Measurements from ENCODE around the gene DNAJB13. TPM values are rescaled to one million over a fixed set of nuclear protein-coding genes. Genes with fewer than 3 reads are reported as not detected.

DNAJB13 gene
- total RNA-seq, 1 donor from 2014 or later, result not detected

- H3K4me3 ChIP-seq, result peak overlapping the region; percentile 81
- H3K36me3 Mint-ChIP-seq, result peaks cover 36% of the 10 kb centered on the region
Observed at GRCh38 chr11:73980001-73980961, 29.5 kb downstream of the DNAJB13 start.

GRCh38 chr11:73981051-73981805, 30.4 kb downstream of the DNAJB13 start:
- Histone ChIP-seq H3K27me3 (no peaks in the 10 kb centered on the region), H3K4me2 (peak overlapping the region; percentile 83), H3K9ac (peak overlapping the region; percentile 36), H2AFZ (replicated peaks) (no peak overlapping the region), H3K9me3 (ENCODE audit: low read depth) (no peaks in the 10 kb centered on the region), H3K79me2 (ENCODE audit: low read depth) (peaks cover 31% of the 10 kb centered on the region), H3F3A (ENCODE audit: low read depth) (peaks cover 44% of the 10 kb centered on the region), H3K27ac (no peak overlapping the region), H3K36me3 (peaks cover 4% of the 10 kb centered on the region), H4K20me1 (ENCODE audit: low read depth) (peaks cover 13% of the 10 kb centered on the region), H3K4me3 (peak overlapping the region; percentile 81), H3K4me1 (peaks cover 27% of the 10 kb centered on the region)
- DNase-seq (ENCODE audit: low spot score), result no peak
- no peaks in the 10 kb centered on the region for H3K9me3 Mint-ChIP-seq
- H3K27ac Mint-ChIP-seq, result no peak overlapping the region
- H3K4me1 Mint-ChIP-seq, result peaks cover 40% of the 10 kb centered on the region
- peak overlapping the region; percentile 98 for H3K4me3 Mint-ChIP-seq
- peaks cover 33% of the 10 kb centered on the region for H3K36me3 Mint-ChIP-seq
- H3K27me3 Mint-ChIP-seq (ENCODE audit: insufficient read depth, low read depth), result peaks cover 4% of the 10 kb centered on the region
- TF ChIP-seq CTCF (IDR thresholded peaks at IDR 0.05), result no peak
- no peak for TF ChIP-seq EZH2 (IDR thresholded peaks at IDR 0.05)
- no peak for TF ChIP-seq EZH2phosphoT487 (IDR thresholded peaks at IDR 0.05)

More at GRCh38 chr11:73980001-73980961, 29.5 kb downstream of the DNAJB13 start:
- DNase-seq (ENCODE audit: low spot score), result no peak
- Histone ChIP-seq H3K27ac (no peak overlapping the region), H3K9me3 (ENCODE audit: low read depth) (no peaks in the 10 kb centered on the region), H3K9ac (no peak overlapping the region), H3K79me2 (ENCODE audit: low read depth) (peaks cover 31% of the 10 kb centered on the region), H3K4me1 (peaks cover 27% of the 10 kb centered on the region), H3K4me2 (peak overlapping the region; percentile 83), H3K27me3 (no peaks in the 10 kb centered on the region), H3F3A (ENCODE audit: low read depth) (peaks cover 44% of the 10 kb centered on the region), H4K20me1 (ENCODE audit: low read depth) (peaks cover 18% of the 10 kb centered on the region), H3K36me3 (peaks cover 4% of the 10 kb centered on the region), H2AFZ (replicated peaks) (no peak overlapping the region)
- Mint-ChIP-seq H3K4me1 (peaks cover 40% of the 10 kb centered on the region), H3K27me3 (ENCODE audit: insufficient read depth, low read depth) (peaks cover 4% of the 10 kb centered on the region), H3K4me3 (peak overlapping the region; percentile 98), H3K9me3 (no peaks in the 10 kb centered on the region), H3K27ac (no peak overlapping the region)
- TF ChIP-seq EZH2phosphoT487 (IDR thresholded peaks at IDR 0.05) (no peak), CTCF (IDR thresholded peaks at IDR 0.05) (no peak), EZH2 (IDR thresholded peaks at IDR 0.05) (no peak)

- Mint-ChIP-seq H3K27me3 (ENCODE audit: insufficient read depth, low read depth) (peaks cover 2% of the 10 kb centered on the region), H3K36me3 (peaks cover 23% of the 10 kb centered on the region), H3K27ac (peak within 1 kb of the TSS; percentile 90), H3K4me3 (peak within 1 kb of the TSS; percentile 98), H3K9me3 (no peaks in the 10 kb centered on the region), H3K4me1 (peaks cover 40% of the 10 kb centered on the region)
- Histone ChIP-seq H2AFZ (replicated peaks) (peak within 1 kb of the TSS; percentile 66), H3K9me3 (ENCODE audit: low read depth) (no peaks in the 10 kb centered on the region), H3K27ac (peak within 1 kb of the TSS; percentile 90), H3K4me1 (peaks cover 27% of the 10 kb centered on the region), H3K36me3 (no peaks in the 10 kb centered on the region), H3K4me2 (peak within 1 kb of the TSS; percentile 83), H3F3A (ENCODE audit: low read depth) (peaks cover 39% of the 10 kb centered on the region), H4K20me1 (ENCODE audit: low read depth) (peaks cover 13% of the 10 kb centered on the region), H3K79me2 (ENCODE audit: low read depth) (peaks cover 31% of the 10 kb centered on the region), H3K9ac (peak within 1 kb of the TSS; percentile 36), H3K27me3 (no peaks in the 10 kb centered on the region), H3K4me3 (peak within 1 kb of the TSS; percentile 81)
- DNase-seq (ENCODE audit: low spot score), result peak; percentile 89
- no peak for TF ChIP-seq CTCF (IDR thresholded peaks at IDR 0.05)
- TF ChIP-seq EZH2 (IDR thresholded peaks at IDR 0.05), result no peak
- TF ChIP-seq EZH2phosphoT487 (IDR thresholded peaks at IDR 0.05), result no peak
Observed at GRCh38 chr11:73982595-73982989, 31.8 kb downstream of the DNAJB13 start, which contains the start of gene UCP2. UCP2 (minus strand) TSS chr11:73982843; CDS start chr11:73978378, 4,465 bp downstream.

Data from neural progenitor cell (in vitro differentiated cells).